AG20443 (cell line): Measurements from ENCODE around the gene KAT5.
A peak's percentile ranks its signal among the peaks of the same experiment; 100 is the strongest.
"Not testable (repeated sequence)": the region's sequence is repeated elsewhere in the genome, so short reads cannot be mapped to it uniquely, and the experiment has no call there.

Experiments used
- DNase-seq: peaks from one replicate; pipeline ENCODE4 v3.0.0; 2012; ENCODE audit warnings: low spot score, mixed read lengths

The KAT5 gene

GRCh38 chr11:65744026-65744698 lies 32.1 kb downstream of the KAT5 start:
- DNase-seq, result peak; percentile 67

GRCh38 chr11:65744699-65745042 lies 32.6 kb downstream of the KAT5 start:
- no peak for DNase-seq

GRCh38 chr11:65745049-65745448 lies 33.0 kb downstream of the KAT5 start:
- DNase-seq, result no peak

GRCh38 chr11:65762169-65762568 lies 50.1 kb downstream of the KAT5 start:
- DNase-seq, result not testable (repeated sequence)

GRCh38 chr11:65762816-65763215 lies 50.8 kb downstream of the KAT5 start:
- not testable (repeated sequence) for DNase-seq

GRCh38 chr11:65764434-65764833 lies 52.4 kb downstream of the KAT5 start:
- DNase-seq, result no peak

GRCh38 chr11:65766535-65766934 lies 54.5 kb downstream of the KAT5 start:
- DNase-seq, result peak; percentile 61

GRCh38 chr11:65767406-65767805 lies 55.4 kb downstream of the KAT5 start:
- no peak for DNase-seq

- not testable (repeated sequence) for DNase-seq
Observed at GRCh38 chr11:65767806-65768205, 55.8 kb downstream of the KAT5 start.
